Breast epithelium (tissue), 3 donors: ENCODE data around the gene DMD.

Source experiments
- CTCF ChIP-seq, 3 donors: fragments of 450-650 bp; IDR thresholded peaks; one replicate each; pipeline ENCODE4 v1.5.1; 2016 to 2017; ENCODE audit warnings: antibody characterized with exemption in 3 of 3, mild to moderate bottlenecking in 3 of 3, moderate library complexity in 3 of 3
- POLR2A ChIP-seq: fragments of 450-650 bp; IDR thresholded peaks from one replicate; pipeline ENCODE4 v1.6.1; 2016; ENCODE audit warnings: antibody characterized with exemption, mild to moderate bottlenecking, moderate library complexity

- no peak for TF ChIP-seq CTCF (IDR thresholded peaks at IDR 0.05)
- TF ChIP-seq POLR2A, result no peak
Measured at GRCh38 chrX:31329298-31329697, 1882.1 kb downstream of the DMD start.
